ENCODE results near the gene PRR33. TPM values are rescaled to one million over a fixed set of nuclear protein-coding genes. Genes with fewer than 3 reads are reported as not detected.

Gene PRR33
- total and polyA plus RNA-seq, 2 experiments from 2014 or later = 0.29 TPM; not detected in 1

DNA sequence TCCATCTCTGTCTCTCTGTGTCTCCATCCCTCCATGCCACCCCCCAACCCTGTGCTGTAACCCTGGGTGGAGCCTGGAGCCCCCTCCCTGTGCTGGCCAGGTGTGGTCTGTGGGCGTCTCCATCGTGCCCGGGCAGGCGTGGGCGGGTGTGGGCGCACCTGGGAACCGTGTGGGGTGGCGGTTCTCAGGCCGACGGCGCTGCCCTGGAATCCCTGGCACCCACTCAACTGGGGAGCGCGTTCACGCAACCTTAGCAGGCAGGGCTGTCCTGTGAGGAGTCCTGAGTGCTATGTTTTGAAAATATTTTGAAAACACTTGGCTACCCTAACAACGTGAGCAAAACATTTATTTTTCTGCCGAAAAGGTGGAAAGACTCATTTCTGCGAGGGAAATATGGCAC lies 32.5 kb upstream of the PRR33 start:
- Histone ChIP-seq H3K36me3 (replicated peaks; ENCODE audit: insufficient read depth, low read depth) (no peaks in the 10 kb centered on the region), H3K4me1 (ENCODE audit: insufficient read depth) (peaks cover 30% of the 10 kb centered on the region), H3K4me3 (no peak overlapping the region), H3K27ac (no peak overlapping the region), H3K9me2 (replicated peaks; ENCODE audit: insufficient read depth) (no peaks in the 10 kb centered on the region), H3K27me3 (no peaks in the 10 kb centered on the region), H4K20me1 (ENCODE audit: insufficient read depth, poor library complexity, severe bottlenecking) (no peaks in the 10 kb centered on the region), H3K9me3 (ENCODE audit: low read depth) (no peaks in the 10 kb centered on the region), H3K4me2 (no peak overlapping the region), H2AFZ (no peak overlapping the region), H3K79me2 (no peaks in the 10 kb centered on the region)
- peak; percentile 3 for DNase-seq (ENCODE audit: low spot score)
- WGBS (ENCODE audit: low lambda C conversion rate, missing lambda C conversion rate) = 92% methylated on average over 17 of the region's 17 CpGs
- TF ChIP-seq EZH2phosphoT487 (IDR thresholded peaks at IDR 0.05; ENCODE audit: low read depth, severe bottlenecking, unreplicated experiment) (no peak), CTCF (IDR thresholded peaks at IDR 0.05; ENCODE audit: poor library complexity) (no peak), EZH2 (IDR thresholded peaks at IDR 0.05; ENCODE audit: borderline replicate concordance) (no peak)

GRCh38 chr11:1923201-1923956 lies 31.7 kb upstream of the PRR33 start:
- Histone ChIP-seq H3K27ac (no peak overlapping the region), H4K20me1 (ENCODE audit: insufficient read depth, poor library complexity, severe bottlenecking) (no peaks in the 10 kb centered on the region), H3K27me3 (no peaks in the 10 kb centered on the region), H3K4me1 (ENCODE audit: insufficient read depth) (peaks cover 30% of the 10 kb centered on the region), H3K9me3 (ENCODE audit: low read depth) (no peaks in the 10 kb centered on the region), H3K79me2 (no peaks in the 10 kb centered on the region), H2AFZ (no peak overlapping the region), H3K36me3 (replicated peaks; ENCODE audit: insufficient read depth, low read depth) (no peaks in the 10 kb centered on the region), H3K9me2 (replicated peaks; ENCODE audit: insufficient read depth) (no peaks in the 10 kb centered on the region), H3K4me2 (no peak overlapping the region), H3K4me3 (no peak overlapping the region)
- no peak for DNase-seq (ENCODE audit: low spot score)
- TF ChIP-seq CTCF (IDR thresholded peaks at IDR 0.05; ENCODE audit: poor library complexity) (no peak), EZH2phosphoT487 (IDR thresholded peaks at IDR 0.05; ENCODE audit: low read depth, severe bottlenecking, unreplicated experiment) (no peak), EZH2 (IDR thresholded peaks at IDR 0.05; ENCODE audit: borderline replicate concordance) (no peak)
- WGBS (ENCODE audit: low lambda C conversion rate, missing lambda C conversion rate) = 94% methylated on average over 20 of the region's 22 CpGs

GRCh38 chr11:1922481-1923081 lies 30.9 kb upstream of the PRR33 start:
- TF ChIP-seq EZH2phosphoT487 (IDR thresholded peaks at IDR 0.05; ENCODE audit: low read depth, severe bottlenecking, unreplicated experiment) = no peak
- H3K36me3 ChIP-seq (replicated peaks; ENCODE audit: insufficient read depth, low read depth) = no peaks in the 10 kb centered on the region
- WGBS (ENCODE audit: low lambda C conversion rate, missing lambda C conversion rate) = 86% methylated on average over 12 of the region's 14 CpGs
- H3K27ac ChIP-seq = no peak overlapping the region
- no peak overlapping the region for H2AFZ ChIP-seq
- peak; percentile 6 for DNase-seq (ENCODE audit: low spot score)
- no peaks in the 10 kb centered on the region for H3K27me3 ChIP-seq
- H3K4me2 ChIP-seq = no peak overlapping the region
- H3K4me1 ChIP-seq (ENCODE audit: insufficient read depth) = peaks cover 22% of the 10 kb centered on the region
- no peaks in the 10 kb centered on the region for H3K9me2 ChIP-seq (replicated peaks; ENCODE audit: insufficient read depth)
- no peak overlapping the region for H3K4me3 ChIP-seq
- H3K79me2 ChIP-seq = no peaks in the 10 kb centered on the region
- no peaks in the 10 kb centered on the region for H4K20me1 ChIP-seq (ENCODE audit: insufficient read depth, poor library complexity, severe bottlenecking)
- H3K9me3 ChIP-seq (ENCODE audit: low read depth) = no peaks in the 10 kb centered on the region

DNA sequence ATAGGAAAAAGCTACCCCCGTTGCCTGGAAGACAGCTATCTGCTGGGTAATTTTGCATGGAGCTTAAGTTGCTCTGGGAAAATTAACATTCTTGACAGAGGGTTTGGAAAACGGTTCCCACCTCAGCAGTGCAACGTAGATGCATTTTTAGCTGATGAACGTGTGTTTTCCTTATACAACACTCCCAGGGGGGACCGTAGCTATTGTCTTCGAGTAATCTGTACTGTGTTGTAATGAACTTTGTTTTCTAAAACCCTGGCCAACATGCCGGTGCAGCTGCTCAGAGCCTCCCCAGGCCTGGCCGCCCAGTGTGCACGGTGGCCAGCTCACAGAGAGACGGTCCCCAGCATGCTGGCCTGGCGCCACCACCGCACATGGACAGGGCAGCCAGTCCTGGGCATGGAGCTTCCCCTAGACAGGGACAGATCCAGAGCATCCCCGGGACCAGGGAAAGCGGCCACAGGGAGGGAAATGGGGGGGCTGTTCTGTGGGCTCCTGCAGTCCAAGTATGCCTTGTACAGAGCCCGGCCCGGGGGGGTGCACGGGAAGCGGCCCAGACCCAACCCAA lies 30.0 kb upstream of the PRR33 start:
- Histone ChIP-seq H3K4me2 (no peak overlapping the region), H3K27ac (no peak overlapping the region)

More for the DNA sequence above, 30.0 kb upstream of the PRR33 start:
- Histone ChIP-seq H3K79me2 (no peaks in the 10 kb centered on the region), H3K4me1 (ENCODE audit: insufficient read depth) (peaks cover 13% of the 10 kb centered on the region), H3K27me3 (no peaks in the 10 kb centered on the region), H3K36me3 (replicated peaks; ENCODE audit: insufficient read depth, low read depth) (no peaks in the 10 kb centered on the region), H3K4me3 (no peak overlapping the region), H2AFZ (no peak overlapping the region), H4K20me1 (ENCODE audit: insufficient read depth, poor library complexity, severe bottlenecking) (no peaks in the 10 kb centered on the region), H3K9me3 (ENCODE audit: low read depth) (no peaks in the 10 kb centered on the region), H3K9me2 (replicated peaks; ENCODE audit: insufficient read depth) (no peaks in the 10 kb centered on the region)
- 74% methylated on average over 18 of the region's 18 CpGs for WGBS (ENCODE audit: low lambda C conversion rate, missing lambda C conversion rate)
- TF ChIP-seq EZH2phosphoT487 (IDR thresholded peaks at IDR 0.05; ENCODE audit: low read depth, severe bottlenecking, unreplicated experiment) = no peak
- no peak for TF ChIP-seq EZH2 (IDR thresholded peaks at IDR 0.05; ENCODE audit: borderline replicate concordance)
- TF ChIP-seq CTCF (IDR thresholded peaks at IDR 0.05; ENCODE audit: poor library complexity) = no peak
- DNase-seq (ENCODE audit: low spot score) = no peak

Data from hepatocyte (in vitro differentiated cells).